ENCODE results near the gene ALDH2.

- no peak for TF ChIP-seq CTCF (IDR thresholded peaks at IDR 0.05)
- TF ChIP-seq, protein P1, sequence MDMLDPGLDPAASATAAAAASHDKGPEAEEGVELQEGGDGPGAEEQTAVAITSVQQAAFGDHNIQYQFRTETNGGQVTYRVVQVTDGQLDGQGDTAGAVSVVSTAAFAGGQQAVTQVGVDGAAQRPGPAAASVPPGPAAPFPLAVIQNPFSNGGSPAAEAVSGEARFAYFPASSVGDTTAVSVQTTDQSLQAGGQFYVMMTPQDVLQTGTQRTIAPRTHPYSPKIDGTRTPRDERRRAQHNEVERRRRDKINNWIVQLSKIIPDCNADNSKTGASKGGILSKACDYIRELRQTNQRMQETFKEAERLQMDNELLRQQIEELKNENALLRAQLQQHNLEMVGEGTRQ (IDR thresholded peaks at IDR 0.05; ENCODE audit: borderline replicate concordance, low read depth, low read length), result no peak
- TF ChIP-seq, protein P2, sequence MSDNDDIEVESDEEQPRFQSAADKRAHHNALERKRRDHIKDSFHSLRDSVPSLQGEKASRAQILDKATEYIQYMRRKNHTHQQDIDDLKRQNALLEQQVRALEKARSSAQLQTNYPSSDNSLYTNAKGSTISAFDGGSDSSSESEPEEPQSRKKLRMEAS (IDR thresholded peaks at IDR 0.05; ENCODE audit: low read depth), result no peak
- TF ChIP-seq EP300 (IDR thresholded peaks at IDR 0.05; ENCODE audit: borderline replicate concordance in 1 of 2, low read depth in 1 of 2, low read length in 1 of 2), result no peak
- TF ChIP-seq RAD21 (IDR thresholded peaks at IDR 0.05; ENCODE audit: low read length), result no peak
- no peak for TF ChIP-seq NRF1 (IDR thresholded peaks at IDR 0.05; ENCODE audit: low read depth, low read length)
- no peak for TF ChIP-seq RCOR1 (IDR thresholded peaks at IDR 0.05; ENCODE audit: low read length)
- no peak for TF ChIP-seq FOSL2 (IDR thresholded peaks at IDR 0.05; ENCODE audit: borderline replicate concordance, low read depth)
- TF ChIP-seq MEF2A (IDR thresholded peaks at IDR 0.05; ENCODE audit: borderline replicate concordance, low read depth), result no peak
- no peak for TF ChIP-seq POLR2AphosphoS5 (IDR thresholded peaks at IDR 0.05; ENCODE audit: low read depth, low read length)
- TF ChIP-seq TEAD4 (IDR thresholded peaks at IDR 0.05; ENCODE audit: borderline replicate concordance, insufficient read depth), result no peak
- TF ChIP-seq CHD2 (IDR thresholded peaks at IDR 0.05; ENCODE audit: low read length, partially characterized antibody), result no peak
- no peak for TF ChIP-seq EZH2phosphoT487 (IDR thresholded peaks at IDR 0.05; ENCODE audit: borderline replicate concordance, low read depth)
- no peak for TF ChIP-seq USF1 (IDR thresholded peaks at IDR 0.05; ENCODE audit: borderline replicate concordance, low read depth)
Measured at GRCh38 chr12:111789779-111790178, 23.0 kb downstream of the ALDH2 start.
